Uterus (tissue), 2 donors: ENCODE data around the gene LNP1.

ENCODE experiments used
- POLR2A ChIP-seq, 2 donors: fragments of 450-650 bp; IDR thresholded peaks; one replicate each; pipeline ENCODE4 v1.6.1; 2016; ENCODE audit warnings: antibody characterized with exemption in 2 of 2, mild to moderate bottlenecking in 1 of 2, moderate library complexity in 1 of 2
- TF ChIP-seq, protein P1 (sequence below), 4 experiments: fragments of 200-600 bp in 2 of 4; fragments of 450-650 bp in 2 of 4; sonication (generic) in 2 of 4; IDR thresholded peaks; one replicate each; pipeline ENCODE4 v1.5.1; 2016 to 2019; ENCODE audit warnings: antibody characterized with exemption in 4 of 4, mild to moderate bottlenecking in 2 of 4, moderate library complexity in 1 of 4

DNA sequence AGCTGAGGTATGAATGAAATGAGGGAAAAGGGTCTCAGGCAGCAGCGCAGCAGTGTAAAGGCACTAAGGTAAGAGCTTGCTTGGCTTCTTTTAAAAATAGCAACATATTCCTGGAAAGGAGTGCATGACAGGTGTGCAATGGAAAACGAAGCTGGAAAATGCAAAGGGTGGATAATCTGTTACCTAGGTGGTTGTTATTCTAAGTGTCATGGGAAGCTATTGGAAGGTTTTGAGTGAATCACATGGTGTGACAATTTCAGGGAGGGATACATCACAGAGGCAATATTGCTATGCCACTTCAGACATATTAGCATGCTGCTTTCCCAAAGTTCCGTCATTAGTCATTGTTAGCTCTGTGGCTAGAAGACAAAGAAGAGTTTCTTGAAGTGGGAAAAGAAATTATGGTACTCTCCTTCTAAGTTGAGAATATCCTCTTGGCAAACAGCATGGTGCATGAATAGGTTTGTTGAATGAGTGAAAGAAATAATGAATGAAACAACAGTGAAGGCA is 62.4 kb downstream of the LNP1 start:
- TF ChIP-seq, protein P1, sequence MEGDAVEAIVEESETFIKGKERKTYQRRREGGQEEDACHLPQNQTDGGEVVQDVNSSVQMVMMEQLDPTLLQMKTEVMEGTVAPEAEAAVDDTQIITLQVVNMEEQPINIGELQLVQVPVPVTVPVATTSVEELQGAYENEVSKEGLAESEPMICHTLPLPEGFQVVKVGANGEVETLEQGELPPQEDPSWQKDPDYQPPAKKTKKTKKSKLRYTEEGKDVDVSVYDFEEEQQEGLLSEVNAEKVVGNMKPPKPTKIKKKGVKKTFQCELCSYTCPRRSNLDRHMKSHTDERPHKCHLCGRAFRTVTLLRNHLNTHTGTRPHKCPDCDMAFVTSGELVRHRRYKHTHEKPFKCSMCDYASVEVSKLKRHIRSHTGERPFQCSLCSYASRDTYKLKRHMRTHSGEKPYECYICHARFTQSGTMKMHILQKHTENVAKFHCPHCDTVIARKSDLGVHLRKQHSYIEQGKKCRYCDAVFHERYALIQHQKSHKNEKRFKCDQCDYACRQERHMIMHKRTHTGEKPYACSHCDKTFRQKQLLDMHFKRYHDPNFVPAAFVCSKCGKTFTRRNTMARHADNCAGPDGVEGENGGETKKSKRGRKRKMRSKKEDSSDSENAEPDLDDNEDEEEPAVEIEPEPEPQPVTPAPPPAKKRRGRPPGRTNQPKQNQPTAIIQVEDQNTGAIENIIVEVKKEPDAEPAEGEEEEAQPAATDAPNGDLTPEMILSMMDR (IDR thresholded peaks at IDR 0.05): no peak
- no peak for TF ChIP-seq POLR2A (IDR thresholded peaks at IDR 0.05)
